CD14-positive monocyte (primary cell): ENCODE data around the gene CNNM4. TPM values are rescaled to one million over a fixed set of nuclear protein-coding genes. Genes with fewer than 3 reads are reported as not detected.

Experiments
- DNase-seq, 3 donors: peaks; one replicate each; pipeline ENCODE4 v3.0.0-alpha.2; 2011 to 2022
- H2AFZ ChIP-seq: 2 replicates; pipeline ENCODE4 v1.6.0; 2012; ENCODE audit warnings: mild to moderate bottlenecking, low read depth, low read length, inconsistent platforms; ENCODE audit not compliant: insufficient read depth, poor library complexity, severe bottlenecking
- H3K27ac ChIP-seq, 2 donors: 1 replicate in 1 of 2; 2 replicates in 1 of 2; pipeline ENCODE4 v1.5.1; 2012 to 2013; ENCODE audit warnings: low read length in 2 of 2, control low read depth in 1 of 2, inconsistent platforms in 1 of 2, low read depth in 1 of 2, mild to moderate bottlenecking in 1 of 2
- H3K27me3 ChIP-seq, 2 donors: one replicate each; pipeline versions ENCODE4 v1.6.0 to v1.6.1; 2011 to 2013; ENCODE audit warnings: low read length in 2 of 2; ENCODE audit not compliant: control insufficient read depth in 2 of 2, insufficient read depth in 2 of 2
- H3K36me3 ChIP-seq, 2 donors: replicated peaks in 1 of 2; 1 replicate in 1 of 2; 2 replicates in 1 of 2; pipeline versions ENCODE4 v1.5.1 to v1.6.1; 2012 to 2013; ENCODE audit warnings: low read length in 2 of 2, control low read depth in 1 of 2, inconsistent platforms in 1 of 2, mild to moderate bottlenecking in 1 of 2; ENCODE audit not compliant: insufficient read depth in 2 of 2, control insufficient read depth in 1 of 2
- H3K4me1 ChIP-seq, 2 donors: 1 replicate in 1 of 2; 2 replicates in 1 of 2; pipeline versions ENCODE4 v1.5.1 to v1.6.1; 2012 to 2013; ENCODE audit warnings: low read length in 2 of 2, control low read depth in 1 of 2, inconsistent platforms in 1 of 2, mild to moderate bottlenecking in 1 of 2, moderate library complexity in 1 of 2; ENCODE audit not compliant: insufficient read depth in 2 of 2, control insufficient read depth in 1 of 2
- H3K4me2 ChIP-seq: replicated peaks from 2 replicates; pipeline ENCODE3; 2012; ENCODE audit warnings: low read length, moderate library complexity, mild to moderate bottlenecking; ENCODE audit not compliant: poor library complexity, severe bottlenecking; ENCODE audit errors: extremely low read depth
- H3K4me3 ChIP-seq, 3 experiments: fragments of 200-600 bp in 1 of 3; sonication (generic) in 1 of 3; replicated peaks in 1 of 3; 1 replicate in 2 of 3; 2 replicates in 1 of 3; pipeline ENCODE4 v1.5.1; 2011 to 2013; ENCODE audit warnings: low read length in 3 of 3, mild to moderate bottlenecking in 3 of 3, control low read depth in 2 of 3, low read depth in 2 of 3, inconsistent platforms in 1 of 3, moderate library complexity in 1 of 3
- H3K79me2 ChIP-seq: 2 replicates; pipeline ENCODE4 v1.6.0; 2012; ENCODE audit warnings: mild to moderate bottlenecking, control low read depth, inconsistent platforms, low read length, moderate library complexity; ENCODE audit not compliant: insufficient read depth
- H3K9ac ChIP-seq: 2 replicates; pipeline ENCODE4 v1.6.0; 2017; ENCODE audit warnings: low read length, mild to moderate bottlenecking; ENCODE audit not compliant: insufficient read depth, poor library complexity, severe bottlenecking
- H3K9me3 ChIP-seq, 2 donors: replicated peaks in 1 of 2; 1 replicate in 1 of 2; 2 replicates in 1 of 2; pipeline versions ENCODE4 v1.5.1 to v1.6.1; 2012 to 2013; ENCODE audit warnings: low read length in 2 of 2, control low read depth in 1 of 2; ENCODE audit not compliant: control insufficient read depth in 1 of 2, insufficient read depth in 1 of 2
- H4K20me1 ChIP-seq: 2 replicates; pipeline ENCODE4 v1.6.0; 2012; ENCODE audit warnings: mild to moderate bottlenecking, low read length, control low read depth, moderate library complexity; ENCODE audit not compliant: insufficient read depth
- H3K27ac Mint-ChIP-seq, 7 donors: one replicate each; pipeline ENCODE4 v1.8.0; 2020; ENCODE audit warnings: mild to moderate bottlenecking in 7 of 7, mixed read lengths in 7 of 7, moderate library complexity in 6 of 7, inconsistent platforms in 2 of 7
- H3K27me3 Mint-ChIP-seq, 3 donors: one replicate each; pipeline ENCODE4 v1.8.0; 2021 to 2022; ENCODE audit warnings: low read depth in 3 of 3, mild to moderate bottlenecking in 3 of 3, mixed read lengths in 3 of 3, moderate library complexity in 3 of 3, inconsistent platforms in 1 of 3
- H3K36me3 Mint-ChIP-seq, 2 donors: one replicate each; pipeline ENCODE4 v1.8.0; 2020; ENCODE audit warnings: mixed read lengths in 2 of 2, inconsistent platforms in 1 of 2, mild to moderate bottlenecking in 1 of 2
- H3K4me1 Mint-ChIP-seq: one replicate; pipeline ENCODE4 v1.8.0; 2020; ENCODE audit warnings: mild to moderate bottlenecking, mixed read lengths
- H3K4me3 Mint-ChIP-seq, 2 donors: one replicate each; pipeline ENCODE4 v1.8.0; 2020; ENCODE audit warnings: mild to moderate bottlenecking in 2 of 2, mixed read lengths in 2 of 2, moderate library complexity in 1 of 2
- H3K9me3 Mint-ChIP-seq, 7 donors: one replicate each; pipeline ENCODE4 v1.8.0; 2020 to 2022; ENCODE audit warnings: mixed read lengths in 7 of 7, mild to moderate bottlenecking in 6 of 7, moderate library complexity in 6 of 7, inconsistent platforms in 2 of 7
- WGBS: methylation state at CpG from one replicate; pipeline ENCODE4 v1.1.5; 2013; ENCODE audit warnings: missing lambda C conversion rate; ENCODE audit not compliant: insufficient coverage; 5-methylcytosine and 5-hydroxymethylcytosine counted together
- intact Hi-C, 2 donors: fragments of 100-400 bp; cut with micrococcal nuclease; formaldehyde crosslinking; loops; one replicate each; pipeline versions ENCODE4 v1.15.0 to v1.15.1; 2023
- polyA plus RNA-seq, 3 donors: library from polyadenylated mRNA; depleted of rRNA in 1 of 3; unstranded in 2 of 3; stranded (reverse) in 1 of 3; fragments of 300-500 nt in 2 of 3; fragments of >200 nt in 1 of 3; fragmentation: Illumina TruSeq in 2 of 3; gene quantifications; 1 replicate in 2 of 3; 2 replicates in 1 of 3; pipeline ENCODE4 v1.2.3, GENCODE V29; 2012 to 2021
- TF ChIP-seq, protein P1 (sequence below): fragments of 200-600 bp; IDR thresholded peaks from one replicate; pipeline ENCODE4 v1.8.0; 2022; ENCODE audit warnings: antibody characterized with exemption, mild to moderate bottlenecking

Gene CNNM4
- polyA plus RNA-seq, 3 donors, result 2.3 to 8.3 (median 2.6) TPM

DNA sequence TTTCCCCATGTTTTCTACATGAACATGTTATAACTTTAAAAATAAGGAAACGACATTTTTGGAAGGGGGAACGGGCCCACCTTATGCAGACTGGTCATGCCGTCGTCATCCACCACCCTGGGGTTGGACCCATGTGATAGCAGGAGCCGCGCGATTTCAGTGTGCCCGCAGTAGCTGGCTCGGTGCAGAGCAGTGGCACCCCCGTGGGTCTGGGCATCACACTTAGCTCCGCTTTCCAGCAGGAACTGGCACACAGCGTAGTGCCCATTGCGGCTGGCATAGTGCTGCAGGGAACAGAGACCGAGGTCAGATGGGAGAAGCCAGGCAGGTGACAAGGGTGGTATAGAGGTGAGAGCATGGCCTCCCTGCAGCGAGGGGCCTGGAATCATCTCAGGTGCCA lies 92.6 kb downstream of the CNNM4 start:
- TF ChIP-seq, protein P1, sequence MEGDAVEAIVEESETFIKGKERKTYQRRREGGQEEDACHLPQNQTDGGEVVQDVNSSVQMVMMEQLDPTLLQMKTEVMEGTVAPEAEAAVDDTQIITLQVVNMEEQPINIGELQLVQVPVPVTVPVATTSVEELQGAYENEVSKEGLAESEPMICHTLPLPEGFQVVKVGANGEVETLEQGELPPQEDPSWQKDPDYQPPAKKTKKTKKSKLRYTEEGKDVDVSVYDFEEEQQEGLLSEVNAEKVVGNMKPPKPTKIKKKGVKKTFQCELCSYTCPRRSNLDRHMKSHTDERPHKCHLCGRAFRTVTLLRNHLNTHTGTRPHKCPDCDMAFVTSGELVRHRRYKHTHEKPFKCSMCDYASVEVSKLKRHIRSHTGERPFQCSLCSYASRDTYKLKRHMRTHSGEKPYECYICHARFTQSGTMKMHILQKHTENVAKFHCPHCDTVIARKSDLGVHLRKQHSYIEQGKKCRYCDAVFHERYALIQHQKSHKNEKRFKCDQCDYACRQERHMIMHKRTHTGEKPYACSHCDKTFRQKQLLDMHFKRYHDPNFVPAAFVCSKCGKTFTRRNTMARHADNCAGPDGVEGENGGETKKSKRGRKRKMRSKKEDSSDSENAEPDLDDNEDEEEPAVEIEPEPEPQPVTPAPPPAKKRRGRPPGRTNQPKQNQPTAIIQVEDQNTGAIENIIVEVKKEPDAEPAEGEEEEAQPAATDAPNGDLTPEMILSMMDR, result no peak
- H2AFZ ChIP-seq, result no peak overlapping the region
- H3K27ac ChIP-seq, result no peak overlapping the region
- H3K36me3 ChIP-seq, result peaks cover 20 to 49% of the 10 kb centered on the region in 2 donors
- H3K4me3 ChIP-seq, result no peak overlapping the region
- no peaks in the 10 kb centered on the region for H3K27me3 ChIP-seq
- H3K9ac ChIP-seq, result no peak overlapping the region
- no peak for DNase-seq
- 98% methylated on average over 14 of the region's 15 CpGs for WGBS
- H4K20me1 ChIP-seq, result no peaks in the 10 kb centered on the region
- H3K9me3 Mint-ChIP-seq, result peaks cover 0 to 2% (median 0%) of the 10 kb centered on the region in 7 donors
- H3K4me1 Mint-ChIP-seq, result peaks cover 15% of the 10 kb centered on the region
- peaks cover under 1 to 5% (median 3%) of the 10 kb centered on the region in 3 donors for H3K27me3 Mint-ChIP-seq
- H3K27ac Mint-ChIP-seq, result no peak overlapping the region
- no peak overlapping the region for H3K4me2 ChIP-seq
- H3K4me1 ChIP-seq, result peaks cover 12 to 16% of the 10 kb centered on the region in 2 donors
- no peak overlapping the region for H3K4me3 Mint-ChIP-seq
- intact Hi-C loops, result no loop called here
- H3K36me3 Mint-ChIP-seq, result peaks cover 28 to 53% of the 10 kb centered on the region in 2 donors
- peaks cover 17% of the 10 kb centered on the region for H3K79me2 ChIP-seq
- no peaks in the 10 kb centered on the region for H3K9me3 ChIP-seq

DNA sequence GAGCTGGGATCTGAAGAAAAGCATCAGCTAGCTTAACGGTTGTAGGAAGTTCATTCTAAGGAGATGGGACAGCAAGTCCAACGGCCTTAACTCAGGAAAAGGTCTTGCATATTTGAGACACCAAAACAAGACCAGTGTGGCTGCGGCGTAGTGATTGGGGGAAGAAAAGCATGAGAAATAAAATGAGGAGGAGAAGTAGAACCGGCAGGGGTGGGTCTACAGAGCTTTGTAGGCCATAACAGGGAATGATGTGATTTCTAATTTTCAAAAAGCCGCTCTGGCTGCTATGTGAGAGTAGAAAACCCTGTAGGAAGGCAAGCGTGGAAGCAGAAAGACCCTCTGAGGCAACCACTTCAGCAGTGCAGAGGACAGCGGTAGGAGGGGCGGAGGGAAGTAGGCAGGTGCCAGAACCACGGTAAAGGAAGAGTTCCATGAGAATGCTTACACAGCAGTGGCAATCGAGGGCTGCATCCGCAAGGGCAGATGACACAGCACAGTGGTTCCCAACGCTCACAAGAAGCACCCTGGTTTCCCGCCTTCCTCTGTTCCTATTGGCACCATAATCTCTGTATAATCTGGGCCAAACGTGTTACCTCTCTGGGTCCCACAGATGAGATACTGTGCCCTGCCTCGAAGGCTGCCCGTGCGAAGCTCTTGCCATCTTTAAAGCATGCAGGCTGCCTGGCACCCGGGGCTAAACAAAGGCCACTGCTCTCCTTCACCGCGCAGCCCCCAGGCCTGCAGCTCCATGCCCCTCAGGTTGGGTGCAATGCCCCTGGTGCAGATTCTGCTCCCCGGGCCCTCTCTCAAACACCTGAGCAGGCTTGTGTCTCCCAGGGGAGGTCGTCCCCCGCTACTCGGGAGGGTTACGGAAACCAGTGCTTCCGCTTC lies 96.3 kb downstream of the CNNM4 start:
- H3K4me1 Mint-ChIP-seq, result peaks cover 34% of the 10 kb centered on the region
- peaks cover 6 to 21% of the 10 kb centered on the region in 2 donors for H3K36me3 ChIP-seq
- H3K4me2 ChIP-seq, result peak overlapping the region; percentile 97
- H3K4me3 ChIP-seq, result peak overlapping the region; percentile 59 to 76 (median 73)
- peak overlapping the region; percentile 80 to 89 for H3K4me3 Mint-ChIP-seq
- no peaks in the 10 kb centered on the region for H3K9me3 ChIP-seq
- H3K9ac ChIP-seq, result peak overlapping the region; percentile 73
- intact Hi-C loops, result loop anchor here (5.0 kb wide), 1 partner anchor 40 kb away; the partner anchor contains the start of gene CNNM3 (in 2 of the 2)
- peak overlapping the region; percentile 95 for H2AFZ ChIP-seq
- peak overlapping the region in 1 of 2 donors; percentile 57 for H3K27ac ChIP-seq
- peaks cover 20 to 33% (median 31%) of the 10 kb centered on the region in 3 donors for H3K27me3 Mint-ChIP-seq
- H3K27ac Mint-ChIP-seq, result peak overlapping the region in 3 of 7 donors; percentile 33 to 79 (median 56)
- TF ChIP-seq, protein P1, result no peak
- peaks cover 27 to 30% of the 10 kb centered on the region in 2 donors for H3K36me3 Mint-ChIP-seq
- 12% methylated on average over 27 of the region's 27 CpGs for WGBS
- peaks cover 0 to 30% of the 10 kb centered on the region in 2 donors for H3K27me3 ChIP-seq
- peaks cover 17% of the 10 kb centered on the region for H3K79me2 ChIP-seq
- peaks cover 0 to 3% (median 0%) of the 10 kb centered on the region in 7 donors for H3K9me3 Mint-ChIP-seq
- H3K4me1 ChIP-seq, result peaks cover 26 to 30% of the 10 kb centered on the region in 2 donors
- H4K20me1 ChIP-seq, result no peaks in the 10 kb centered on the region
- no peak for DNase-seq
